Mesenchymal stem cell (in vitro differentiated cells and primary cell): ENCODE measurements around the gene DGKZ.

Source experiments
- DNase-seq: peaks from one replicate; pipeline ENCODE4 v3.0.0-alpha.2; 2013
- H2AFZ ChIP-seq: one replicate; pipeline ENCODE4 v1.6.1; 2013; ENCODE audit warnings: low read depth, mild to moderate bottlenecking, control low read depth, inconsistent platforms, low read length, moderate library complexity
- H2AK5ac ChIP-seq: 2 replicates; pipeline ENCODE4 v1.6.1; 2013; ENCODE audit warnings: low read length, moderate library complexity, mild to moderate bottlenecking, inconsistent platforms; ENCODE audit not compliant: severe bottlenecking
- H2BK120ac ChIP-seq: one replicate; pipeline ENCODE4 v1.6.1; 2013; ENCODE audit warnings: low read depth, mild to moderate bottlenecking, inconsistent platforms, low read length, moderate library complexity
- H2BK12ac ChIP-seq, 2 experiments: one replicate each; pipeline ENCODE4 v1.6.1; 2013; ENCODE audit warnings: inconsistent platforms in 2 of 2, low read length in 2 of 2, mild to moderate bottlenecking in 2 of 2, moderate library complexity in 2 of 2, control low read depth in 1 of 2
- H2BK15ac ChIP-seq: one replicate; pipeline ENCODE4 v1.6.1; 2013; ENCODE audit warnings: mild to moderate bottlenecking, low read depth, inconsistent platforms; ENCODE audit not compliant: poor library complexity, severe bottlenecking
- H2BK5ac ChIP-seq: 2 replicates; pipeline ENCODE4 v1.6.1; 2013; ENCODE audit warnings: low read depth, mild to moderate bottlenecking, low read length, control low read depth, inconsistent platforms; ENCODE audit not compliant: poor library complexity, severe bottlenecking
- H3K14ac ChIP-seq, 2 experiments: one replicate each; pipeline ENCODE4 v1.6.1; 2013; ENCODE audit warnings: inconsistent platforms in 2 of 2, low read length in 2 of 2, control low read depth in 1 of 2, mild to moderate bottlenecking in 1 of 2, moderate library complexity in 1 of 2
- H3K18ac ChIP-seq, 2 experiments: one replicate each; pipeline ENCODE4 v1.6.1; 2013; ENCODE audit warnings: inconsistent platforms in 2 of 2, low read length in 2 of 2, control low read depth in 1 of 2, low read depth in 1 of 2, mild to moderate bottlenecking in 1 of 2
- H3K23ac ChIP-seq, 2 experiments: one replicate each; pipeline ENCODE4 v1.6.1; 2013; ENCODE audit warnings: inconsistent platforms in 2 of 2, low read length in 2 of 2, mild to moderate bottlenecking in 2 of 2, moderate library complexity in 2 of 2, control low read depth in 1 of 2
- H3K27ac ChIP-seq: 2 replicates; pipeline ENCODE4 v1.5.1; 2013; ENCODE audit warnings: mild to moderate bottlenecking, moderate library complexity, low read length, control low read depth, inconsistent platforms; ENCODE audit not compliant: poor library complexity, severe bottlenecking
- H3K27me3 ChIP-seq, 2 experiments: 2 replicates each; pipeline versions ENCODE4 v1.6.1 to v1.7.0; 2013; ENCODE audit warnings: low read length in 2 of 2, mild to moderate bottlenecking in 2 of 2, moderate library complexity in 2 of 2, control low read depth in 1 of 2, inconsistent platforms in 1 of 2; ENCODE audit not compliant: control insufficient read depth in 1 of 2, insufficient read depth in 1 of 2
- H3K36me3 ChIP-seq, 2 experiments: 2 replicates each; pipeline versions ENCODE4 v1.6.1 to v1.7.0; 2013; ENCODE audit warnings: low read length in 2 of 2, control low read depth in 1 of 2, inconsistent platforms in 1 of 2, low read depth in 1 of 2, mild to moderate bottlenecking in 1 of 2; ENCODE audit not compliant: insufficient read depth in 2 of 2, control insufficient read depth in 1 of 2
- H3K4ac ChIP-seq, 2 experiments: one replicate each; pipeline ENCODE4 v1.6.1; 2013; ENCODE audit warnings: inconsistent platforms in 2 of 2, low read length in 2 of 2, mild to moderate bottlenecking in 2 of 2, moderate library complexity in 2 of 2, control low read depth in 1 of 2, low read depth in 1 of 2
- H3K4me1 ChIP-seq: 2 replicates; pipeline ENCODE4 v1.6.1; 2013; ENCODE audit warnings: low read depth, low read length, control low read depth; ENCODE audit not compliant: control insufficient read depth, insufficient read depth
- H3K4me2 ChIP-seq: 2 replicates; pipeline ENCODE4 v1.6.1; 2013; ENCODE audit warnings: low read length, mild to moderate bottlenecking, inconsistent platforms; ENCODE audit not compliant: poor library complexity, severe bottlenecking
- H3K4me3 ChIP-seq, 2 experiments: 2 replicates each; pipeline versions ENCODE4 v1.5.1 to v1.7.0; 2013; ENCODE audit warnings: low read length in 2 of 2, mild to moderate bottlenecking in 2 of 2, control low read depth in 1 of 2, low read depth in 1 of 2; ENCODE audit not compliant: insufficient read depth in 1 of 2
- H3K79me1 ChIP-seq: replicated peaks from 2 replicates; pipeline ENCODE4 v1.6.1; 2013; ENCODE audit warnings: mild to moderate bottlenecking, control low read depth, low read length, inconsistent platforms; ENCODE audit not compliant: poor library complexity, severe bottlenecking
- H3K9ac ChIP-seq: 2 replicates; pipeline ENCODE4 v1.7.0; 2013; ENCODE audit warnings: mild to moderate bottlenecking, low read length, moderate library complexity
- H3K9me3 ChIP-seq: 2 replicates; pipeline ENCODE4 v1.7.0; 2013; ENCODE audit warnings: mild to moderate bottlenecking, low read length; ENCODE audit not compliant: control insufficient read depth
- H4K8ac ChIP-seq: one replicate; pipeline ENCODE4 v1.6.1; 2013; ENCODE audit warnings: inconsistent platforms, mild to moderate bottlenecking, low read length, moderate library complexity
- H4K91ac ChIP-seq: one replicate; pipeline ENCODE4 v1.6.1; 2013; ENCODE audit warnings: mild to moderate bottlenecking, low read length, inconsistent platforms
- WGBS: methylation state at CpG from one replicate; pipeline ENCODE4 v1.1.7; 2013; ENCODE audit warnings: mixed read lengths; 5-methylcytosine and 5-hydroxymethylcytosine counted together

Gene DGKZ

DNA sequence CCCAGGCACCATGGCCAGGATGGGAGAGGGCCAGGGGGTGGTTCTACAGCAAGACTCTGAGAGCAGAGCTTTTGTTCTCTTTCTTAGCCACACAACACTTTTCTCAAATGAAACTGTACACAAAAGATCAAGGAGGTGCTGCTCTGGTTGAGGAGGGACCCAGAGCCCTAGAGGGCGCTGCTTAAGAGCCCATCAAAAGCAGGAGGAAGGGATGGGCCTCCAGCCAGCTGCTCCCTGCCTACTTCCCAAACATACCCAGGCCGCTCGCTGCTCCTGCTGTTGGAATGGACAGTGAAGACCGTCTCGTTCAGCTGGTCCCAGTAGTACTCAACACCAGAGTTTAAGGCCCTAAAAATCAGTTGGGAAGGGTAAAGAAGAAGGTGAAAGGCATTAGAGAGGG lies 62.8 kb downstream of the DGKZ start:
- H2AK5ac ChIP-seq, result no peak overlapping the region
- no peak overlapping the region for H2BK12ac ChIP-seq
- H4K91ac ChIP-seq, result no peak overlapping the region

DNA sequence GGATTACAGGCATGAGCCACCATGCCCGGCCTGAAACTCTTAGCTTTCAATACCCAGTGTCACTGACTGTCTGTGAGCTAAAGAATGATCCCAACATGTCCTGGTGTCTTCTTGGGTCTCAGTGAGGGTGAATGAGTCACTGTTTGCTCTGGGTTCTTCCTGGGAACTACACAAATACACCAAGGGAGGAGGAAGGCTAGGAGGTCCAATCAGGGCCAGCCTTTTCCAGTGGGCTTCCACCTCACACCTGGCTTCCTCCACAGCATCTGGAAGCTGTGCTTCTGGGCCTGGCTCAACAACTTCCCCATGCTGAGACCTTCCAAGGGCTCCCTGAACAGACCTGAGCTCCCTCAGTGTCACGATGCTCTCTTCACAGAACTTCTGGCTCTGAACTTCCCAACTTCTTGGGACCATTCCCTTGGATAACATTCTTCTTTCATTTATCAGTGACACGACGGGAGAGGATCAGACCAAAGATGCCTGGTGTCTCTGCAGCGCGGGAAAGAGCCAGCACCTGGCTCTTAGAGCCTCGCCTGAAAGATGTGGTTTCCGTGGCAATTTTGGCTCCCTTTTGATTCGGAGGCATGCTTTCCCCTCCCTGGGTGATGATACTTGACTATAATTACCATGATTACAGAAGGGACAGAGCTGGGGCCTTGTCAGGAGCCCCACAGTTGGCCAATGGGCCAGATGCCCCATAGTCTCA lies 66.7 kb downstream of the DGKZ start:
- Histone ChIP-seq H4K91ac (no peak overlapping the region), H3K4me1 (peaks cover 9% of the 10 kb centered on the region), H2AFZ (no peak overlapping the region), H3K27ac (no peak overlapping the region), H2BK5ac (no peak overlapping the region), H2BK120ac (no peak overlapping the region), H3K4ac (no peak overlapping the region), H4K8ac (no peak overlapping the region), H2AK5ac (no peak overlapping the region), H2BK12ac (no peak overlapping the region), H3K23ac (no peak overlapping the region), H3K9ac (no peak overlapping the region), H3K4me3 (no peak overlapping the region), H2BK15ac (peak overlapping the region; percentile 33), H3K79me1 (peaks cover 1% of the 10 kb centered on the region), H3K18ac (no peak overlapping the region), H3K36me3 (peaks cover 38 to 69% of the 10 kb centered on the region in 2 experiments), H3K14ac (no peak overlapping the region), H3K9me3 (no peaks in the 10 kb centered on the region), H3K4me2 (no peak overlapping the region), H3K27me3 (no peaks in the 10 kb centered on the region)
- DNase-seq, result no peak
- 99% methylated on average over 8 of the region's 9 CpGs for WGBS

More for the DNA sequence above, 62.8 kb downstream of the DGKZ start:
- no peaks in the 10 kb centered on the region for H3K27me3 ChIP-seq
- no peak overlapping the region for H3K23ac ChIP-seq
- no peak overlapping the region for H3K4me2 ChIP-seq
- peaks cover 5% of the 10 kb centered on the region for H3K79me1 ChIP-seq
- H3K9me3 ChIP-seq, result no peaks in the 10 kb centered on the region
- no peak overlapping the region for H3K9ac ChIP-seq
- no peak overlapping the region for H3K27ac ChIP-seq
- no peak overlapping the region for H2BK5ac ChIP-seq
- no peak overlapping the region for H3K14ac ChIP-seq
- peaks cover 61 to 64% of the 10 kb centered on the region in 2 experiments for H3K36me3 ChIP-seq
- H3K18ac ChIP-seq, result no peak overlapping the region
- H3K4me1 ChIP-seq, result peaks cover 9% of the 10 kb centered on the region
- H4K8ac ChIP-seq, result no peak overlapping the region
- H2AFZ ChIP-seq, result no peak overlapping the region
- no peak overlapping the region for H2BK15ac ChIP-seq
- 71% methylated on average over 5 of the region's 5 CpGs for WGBS
- H3K4ac ChIP-seq, result no peak overlapping the region
- no peak for DNase-seq
- H3K4me3 ChIP-seq, result no peak overlapping the region
- H2BK120ac ChIP-seq, result no peak overlapping the region

DNA sequence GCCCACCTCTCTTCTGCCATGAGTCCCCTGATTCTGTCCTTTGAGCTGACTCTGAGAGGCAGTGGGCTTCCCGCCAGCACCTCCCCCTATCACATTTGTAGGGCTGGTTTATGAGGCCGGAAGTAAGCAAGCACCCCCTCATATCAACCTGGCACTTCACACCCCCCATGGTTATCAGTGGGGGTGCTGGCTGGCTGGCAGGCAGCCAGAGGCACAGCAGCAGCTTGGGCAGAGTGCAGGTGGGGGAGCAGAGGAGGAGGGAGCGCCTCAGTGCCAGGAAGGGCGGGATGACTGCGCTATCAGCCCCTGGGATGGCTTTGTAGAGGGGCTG lies 67.2 kb downstream of the DGKZ start:
- Histone ChIP-seq H3K9me3 (no peaks in the 10 kb centered on the region), H2BK120ac (no peak overlapping the region), H2BK5ac (no peak overlapping the region), H4K91ac (no peak overlapping the region), H3K79me1 (peaks cover 1% of the 10 kb centered on the region), H2AK5ac (no peak overlapping the region), H3K4ac (no peak overlapping the region), H3K36me3 (peaks cover 35 to 71% of the 10 kb centered on the region in 2 experiments), H3K23ac (no peak overlapping the region), H3K4me3 (no peak overlapping the region), H4K8ac (no peak overlapping the region), H3K4me2 (no peak overlapping the region), H3K27me3 (no peaks in the 10 kb centered on the region), H2AFZ (no peak overlapping the region), H3K27ac (no peak overlapping the region), H3K14ac (no peak overlapping the region), H2BK15ac (no peak overlapping the region), H3K18ac (no peak overlapping the region), H2BK12ac (no peak overlapping the region), H3K9ac (no peak overlapping the region), H3K4me1 (peaks cover 9% of the 10 kb centered on the region)
- WGBS, result 92% methylated on average over 4 of the region's 5 CpGs
- DNase-seq, result no peak

DNA sequence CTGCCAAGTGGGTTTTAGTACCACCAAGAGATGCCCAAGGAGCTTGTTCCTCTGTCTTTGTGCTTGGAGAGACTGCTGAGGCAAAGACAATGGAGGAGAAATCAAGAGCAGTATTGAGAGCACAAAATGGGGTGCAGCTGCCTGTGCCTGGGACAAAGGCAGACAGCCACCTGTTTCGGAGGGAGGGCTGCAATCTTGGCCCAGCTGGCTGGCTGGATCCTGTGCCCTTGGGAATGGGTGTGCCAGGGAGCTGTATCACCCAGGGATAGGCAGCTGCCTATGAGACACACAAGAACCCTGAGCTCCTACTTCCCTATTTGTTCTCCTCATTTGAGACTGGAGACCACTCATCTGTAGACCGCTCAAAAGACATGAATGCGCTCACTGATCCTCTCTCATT lies 67.6 kb downstream of the DGKZ start:
- no peak overlapping the region for H4K8ac ChIP-seq
- WGBS, result 65% methylated on average over 3 of the region's 3 CpGs
- no peak overlapping the region for H2AK5ac ChIP-seq

More for the DNA sequence above, 67.6 kb downstream of the DGKZ start:
- H3K4me3 ChIP-seq, result no peak overlapping the region
- peaks cover 1% of the 10 kb centered on the region for H3K79me1 ChIP-seq
- H3K18ac ChIP-seq, result no peak overlapping the region
- DNase-seq, result no peak
- H2BK15ac ChIP-seq, result no peak overlapping the region
- no peak overlapping the region for H2BK5ac ChIP-seq
- H3K4me1 ChIP-seq, result peaks cover 9% of the 10 kb centered on the region
- no peak overlapping the region for H2AFZ ChIP-seq
- H3K4ac ChIP-seq, result no peak overlapping the region
- no peaks in the 10 kb centered on the region for H3K9me3 ChIP-seq
- H3K14ac ChIP-seq, result no peak overlapping the region
- no peak overlapping the region for H3K4me2 ChIP-seq
- no peak overlapping the region for H3K23ac ChIP-seq
- no peak overlapping the region for H3K9ac ChIP-seq
- no peak overlapping the region for H2BK120ac ChIP-seq
- H3K36me3 ChIP-seq, result peaks cover 33 to 70% of the 10 kb centered on the region in 2 experiments
- no peaks in the 10 kb centered on the region for H3K27me3 ChIP-seq
- no peak overlapping the region for H2BK12ac ChIP-seq
- no peak overlapping the region for H4K91ac ChIP-seq
- H3K27ac ChIP-seq, result no peak overlapping the region
